Measurements from ENCODE around the gene ADGRD1. TPM values are rescaled to one million over a fixed set of nuclear protein-coding genes. Genes with fewer than 3 reads are reported as not detected.
"Not testable (repeated sequence)": the region's sequence is repeated elsewhere in the genome, so short reads cannot be mapped to it uniquely, and the experiment has no call there.

ADGRD1 gene
- polyA plus RNA-seq, 1 experiment: 68.5 TPM

DNA sequence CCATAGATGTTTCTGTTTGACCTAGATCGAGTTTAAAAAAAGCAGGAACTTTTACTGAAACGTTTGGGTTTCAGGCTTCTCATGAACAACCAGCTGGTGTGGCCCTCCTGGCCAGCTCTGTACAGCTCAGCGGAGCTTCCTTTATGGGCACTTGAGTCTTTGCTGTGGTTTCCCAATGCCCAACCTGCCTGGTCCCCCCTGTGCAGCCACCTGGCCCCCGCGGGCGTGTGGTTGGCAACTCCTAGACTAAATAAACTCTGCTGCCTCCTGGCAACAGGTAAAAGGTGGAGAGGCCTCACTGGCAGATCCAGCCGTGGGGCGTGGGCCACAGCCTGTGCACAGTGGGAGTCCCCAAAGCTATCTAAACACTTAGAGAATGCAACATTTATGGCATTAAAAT, 38.7 kb downstream of the ADGRD1 start:
- no peak for DNase-seq (ENCODE audit: low read depth)
- Histone ChIP-seq H3K4me3 (ENCODE audit: low read depth, low read length) (no peak overlapping the region), H3K27me3 (ENCODE audit: control insufficient read depth, insufficient read depth, low read length) (no peaks in the 10 kb centered on the region), H3K36me3 (ENCODE audit: control insufficient read depth, insufficient read depth, low read length) (peaks cover 3% of the 10 kb centered on the region; the same call in 1 of the 2 replicates)
- CTCF ChIA-PET: no interaction called here
- TF ChIP-seq, protein P1, sequence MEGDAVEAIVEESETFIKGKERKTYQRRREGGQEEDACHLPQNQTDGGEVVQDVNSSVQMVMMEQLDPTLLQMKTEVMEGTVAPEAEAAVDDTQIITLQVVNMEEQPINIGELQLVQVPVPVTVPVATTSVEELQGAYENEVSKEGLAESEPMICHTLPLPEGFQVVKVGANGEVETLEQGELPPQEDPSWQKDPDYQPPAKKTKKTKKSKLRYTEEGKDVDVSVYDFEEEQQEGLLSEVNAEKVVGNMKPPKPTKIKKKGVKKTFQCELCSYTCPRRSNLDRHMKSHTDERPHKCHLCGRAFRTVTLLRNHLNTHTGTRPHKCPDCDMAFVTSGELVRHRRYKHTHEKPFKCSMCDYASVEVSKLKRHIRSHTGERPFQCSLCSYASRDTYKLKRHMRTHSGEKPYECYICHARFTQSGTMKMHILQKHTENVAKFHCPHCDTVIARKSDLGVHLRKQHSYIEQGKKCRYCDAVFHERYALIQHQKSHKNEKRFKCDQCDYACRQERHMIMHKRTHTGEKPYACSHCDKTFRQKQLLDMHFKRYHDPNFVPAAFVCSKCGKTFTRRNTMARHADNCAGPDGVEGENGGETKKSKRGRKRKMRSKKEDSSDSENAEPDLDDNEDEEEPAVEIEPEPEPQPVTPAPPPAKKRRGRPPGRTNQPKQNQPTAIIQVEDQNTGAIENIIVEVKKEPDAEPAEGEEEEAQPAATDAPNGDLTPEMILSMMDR (IDR thresholded peaks at IDR 0.05; ENCODE audit: insufficient read depth, low read depth, low read length): no peak
- POLR2A ChIA-PET: no interaction called here

DNA sequence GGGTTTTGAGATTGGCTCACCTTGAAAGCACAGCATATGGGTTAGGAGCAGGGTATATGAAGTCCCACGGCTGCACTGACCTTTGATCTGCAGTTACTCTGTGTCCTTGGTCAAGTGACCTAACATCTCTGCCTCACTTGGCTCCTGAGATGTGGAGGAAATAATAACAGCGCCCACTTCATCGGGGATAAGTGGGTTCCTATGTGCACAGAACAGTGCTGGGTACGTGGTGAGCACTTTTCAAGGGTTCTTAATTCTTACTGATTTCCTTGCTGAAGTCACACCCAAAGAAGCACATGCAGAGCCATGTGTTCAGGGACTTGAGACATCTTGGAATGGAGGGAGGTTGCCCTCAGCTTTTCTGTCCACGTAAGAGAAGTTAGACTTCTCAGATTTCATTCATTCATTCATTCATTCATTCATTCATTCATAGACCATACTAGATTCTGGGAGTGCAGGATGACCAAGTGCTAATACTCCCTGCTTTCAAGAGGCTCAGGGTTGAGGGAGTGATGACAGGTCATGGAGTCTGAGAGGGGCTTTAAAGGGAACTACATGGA, 39.4 kb downstream of the ADGRD1 start:
- Histone ChIP-seq H3K4me3 (ENCODE audit: low read depth, low read length) (no peak overlapping the region), H3K36me3 (ENCODE audit: control insufficient read depth, insufficient read depth, low read length) (peaks cover 3% of the 10 kb centered on the region; the same call in 1 of the 2 replicates), H3K27me3 (ENCODE audit: control insufficient read depth, insufficient read depth, low read length) (no peaks in the 10 kb centered on the region)
- CTCF ChIA-PET: no interaction called here
- TF ChIP-seq, protein P1 (IDR thresholded peaks at IDR 0.05; ENCODE audit: insufficient read depth, low read depth, low read length): no peak
- no peak for DNase-seq (ENCODE audit: low read depth)
- POLR2A ChIA-PET: no interaction called here

DNA sequence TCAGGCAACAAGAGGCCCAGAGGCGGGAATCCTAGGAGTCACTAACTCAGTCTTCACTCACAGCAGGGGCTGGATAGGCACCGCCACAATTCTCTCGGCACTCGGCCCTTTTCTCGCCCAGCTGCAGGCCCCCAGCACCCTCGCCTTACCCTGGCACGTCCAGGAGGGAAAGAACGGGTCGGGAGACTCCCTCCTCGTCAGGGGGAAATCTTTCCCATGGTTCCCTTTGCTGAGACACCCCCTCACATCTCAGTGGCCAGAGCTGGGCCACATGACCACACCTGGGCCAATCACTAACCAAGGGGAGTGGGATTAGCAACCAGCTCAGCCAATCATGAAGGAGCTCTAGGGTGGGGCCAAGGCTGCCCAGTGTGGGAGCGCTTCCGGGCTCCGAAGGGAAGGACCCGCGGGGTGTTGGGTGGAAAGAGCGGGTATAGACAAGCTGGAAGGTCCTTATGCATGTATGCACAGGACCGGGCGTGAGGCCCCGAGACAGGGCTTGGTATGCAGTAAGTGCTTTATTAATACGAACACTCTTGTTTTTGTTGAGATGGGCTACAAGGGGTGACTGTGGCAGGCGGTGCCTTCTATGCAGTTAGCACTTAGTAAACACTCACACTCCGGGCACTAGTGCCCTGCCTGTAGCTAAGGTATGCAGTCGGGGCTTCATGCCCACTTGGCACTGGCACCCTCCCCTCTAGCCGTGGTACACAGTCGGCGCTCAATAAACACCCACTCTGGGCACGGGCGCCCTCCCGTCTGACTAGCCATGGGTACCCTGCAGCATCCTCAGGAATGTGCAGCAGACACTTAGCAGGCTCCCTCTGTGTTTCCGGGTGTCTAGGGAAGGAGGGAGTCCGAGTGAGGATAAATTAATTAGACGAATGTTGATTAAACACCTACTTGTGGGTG, 40.3 kb downstream of the ADGRD1 start:
- Histone ChIP-seq H3K27me3 (ENCODE audit: control insufficient read depth, insufficient read depth, low read length) (no peaks in the 10 kb centered on the region), H3K4me3 (ENCODE audit: low read depth, low read length) (no peak overlapping the region), H3K36me3 (ENCODE audit: control insufficient read depth, insufficient read depth, low read length) (peaks cover 1% of the 10 kb centered on the region; the same call in 1 of the 2 replicates)
- no peak for DNase-seq (ENCODE audit: low read depth)
- TF ChIP-seq, protein P1 (IDR thresholded peaks at IDR 0.05; ENCODE audit: insufficient read depth, low read depth, low read length): no peak
- CTCF ChIA-PET: no interaction called here
- POLR2A ChIA-PET: no interaction called here

DNA sequence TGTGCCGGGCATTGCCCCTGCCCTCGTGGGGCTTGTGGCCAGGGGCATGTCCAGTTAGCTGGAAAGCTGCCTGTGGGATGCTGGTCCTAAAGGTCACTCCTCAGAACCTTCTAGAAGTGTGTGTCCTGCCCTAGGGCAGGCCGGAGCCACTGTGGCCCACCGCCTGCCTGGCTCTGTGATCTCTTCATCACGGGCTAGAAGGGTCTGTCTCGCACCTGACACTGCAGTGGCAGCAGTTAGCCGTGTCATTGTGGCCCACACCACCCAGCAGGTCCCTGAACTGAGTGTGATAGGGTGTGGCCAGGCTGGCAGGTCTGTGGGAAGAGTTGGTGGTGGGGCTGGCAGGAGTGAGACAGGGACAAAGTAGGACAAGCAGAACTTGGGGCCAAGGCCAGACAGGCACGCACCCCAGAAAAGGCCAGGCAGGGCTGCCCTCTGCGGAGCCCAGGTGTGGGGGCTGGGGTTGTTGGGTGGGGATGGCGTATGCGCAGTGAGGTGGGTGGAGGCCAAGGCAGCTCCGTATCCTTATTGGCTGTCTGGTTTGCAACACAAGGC, 41.2 kb downstream of the ADGRD1 start:
- H3K36me3 ChIP-seq (ENCODE audit: control insufficient read depth, insufficient read depth, low read length): peaks cover 1% of the 10 kb centered on the region; the same call in 1 of the 2 replicates
- ChIA-PET CTCF (no interaction called here), POLR2A (no interaction called here)

DNA sequence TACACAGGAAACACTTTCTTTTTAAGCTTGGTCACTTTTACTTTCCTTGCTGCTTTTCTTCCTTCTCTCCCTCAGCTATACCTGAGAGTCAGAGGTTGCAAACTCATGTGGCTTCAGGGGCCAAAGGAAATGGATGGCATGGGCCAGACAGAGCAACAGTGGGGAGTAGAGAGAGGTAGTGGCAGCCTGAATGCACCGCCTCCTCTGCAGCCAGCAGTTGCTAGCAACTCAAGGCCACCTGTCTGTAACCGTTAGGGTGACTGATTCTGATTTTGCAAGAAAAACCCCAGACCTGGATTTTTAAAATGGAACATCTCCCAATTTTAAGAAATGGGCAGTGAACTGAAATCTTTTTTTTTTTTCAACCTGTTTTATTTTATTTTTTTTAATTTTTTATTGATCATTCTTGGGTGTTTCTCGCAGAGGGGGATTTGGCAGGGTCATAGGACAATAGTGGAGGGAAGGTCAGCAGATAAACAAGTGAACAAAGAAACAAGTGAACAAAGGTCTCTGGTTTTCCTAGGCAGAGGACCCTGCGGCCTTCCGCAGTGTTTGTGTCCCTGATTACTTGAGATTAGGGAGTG, 41.8 kb downstream of the ADGRD1 start:
- POLR2A ChIA-PET; H3K27me3 ChIP-seq (ENCODE audit: control insufficient read depth, insufficient read depth, low read length); H3K36me3 ChIP-seq (ENCODE audit: control insufficient read depth, insufficient read depth, low read length); DNase-seq (ENCODE audit: low read depth); CTCF ChIA-PET; H3K4me3 ChIP-seq (ENCODE audit: low read depth, low read length): not testable (repeated sequence)

More for the DNA sequence above, 41.2 kb downstream of the ADGRD1 start:
- no peak for DNase-seq (ENCODE audit: low read depth)
- H3K27me3 ChIP-seq (ENCODE audit: control insufficient read depth, insufficient read depth, low read length): no peaks in the 10 kb centered on the region
- TF ChIP-seq, protein P1 (IDR thresholded peaks at IDR 0.05; ENCODE audit: insufficient read depth, low read depth, low read length): no peak
- no peak overlapping the region for H3K4me3 ChIP-seq (ENCODE audit: low read depth, low read length)
